Activated T-helper 17 cell treated with anti-CD3 and anti-CD28 coated beads, Interleukin-2, amount 50 U/mL, for 72 hours (primary cell): ENCODE measurements around the gene SPTSSB. TPM values are rescaled to one million over a fixed set of nuclear protein-coding genes. Genes with fewer than 3 reads are reported as not detected.
A peak's percentile ranks its signal among the peaks of the same experiment; 100 is the strongest.

Source experiments
- ATAC-seq: fragments of 150-1000 bp; cut with Tn5 transposase; replicated peaks from 2 replicates; pipeline ENCODE4 v1.10.0; 2021; ENCODE audit warnings: mild to moderate bottlenecking, moderate library complexity
- H3K27ac Mint-ChIP-seq: one replicate; pipeline ENCODE4 v1.8.0; 2022; ENCODE audit warnings: mixed read lengths
- H3K27me3 Mint-ChIP-seq: one replicate; pipeline ENCODE4 v1.8.0; 2022; ENCODE audit warnings: mixed read lengths
- H3K36me3 Mint-ChIP-seq: one replicate; pipeline ENCODE4 v1.8.0; 2022; ENCODE audit warnings: low read depth, mild to moderate bottlenecking, mixed read lengths
- H3K4me1 Mint-ChIP-seq: one replicate; pipeline ENCODE4 v1.8.0; 2022; ENCODE audit warnings: mixed read lengths
- H3K4me3 Mint-ChIP-seq: one replicate; pipeline ENCODE4 v1.8.0; 2022; ENCODE audit warnings: mild to moderate bottlenecking, mixed read lengths
- H3K9me3 Mint-ChIP-seq: one replicate; pipeline ENCODE4 v1.8.0; 2022; ENCODE audit warnings: mixed read lengths
- total RNA-seq, 2 donors: library from RNA; stranded (reverse); gene quantifications; one replicate each; pipeline ENCODE4 v1.2.3, GENCODE V29; 2022

Gene SPTSSB, protein sequence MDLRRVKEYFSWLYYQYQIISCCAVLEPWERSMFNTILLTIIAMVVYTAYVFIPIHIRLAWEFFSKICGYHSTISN
- total RNA-seq = not detected

DNA sequence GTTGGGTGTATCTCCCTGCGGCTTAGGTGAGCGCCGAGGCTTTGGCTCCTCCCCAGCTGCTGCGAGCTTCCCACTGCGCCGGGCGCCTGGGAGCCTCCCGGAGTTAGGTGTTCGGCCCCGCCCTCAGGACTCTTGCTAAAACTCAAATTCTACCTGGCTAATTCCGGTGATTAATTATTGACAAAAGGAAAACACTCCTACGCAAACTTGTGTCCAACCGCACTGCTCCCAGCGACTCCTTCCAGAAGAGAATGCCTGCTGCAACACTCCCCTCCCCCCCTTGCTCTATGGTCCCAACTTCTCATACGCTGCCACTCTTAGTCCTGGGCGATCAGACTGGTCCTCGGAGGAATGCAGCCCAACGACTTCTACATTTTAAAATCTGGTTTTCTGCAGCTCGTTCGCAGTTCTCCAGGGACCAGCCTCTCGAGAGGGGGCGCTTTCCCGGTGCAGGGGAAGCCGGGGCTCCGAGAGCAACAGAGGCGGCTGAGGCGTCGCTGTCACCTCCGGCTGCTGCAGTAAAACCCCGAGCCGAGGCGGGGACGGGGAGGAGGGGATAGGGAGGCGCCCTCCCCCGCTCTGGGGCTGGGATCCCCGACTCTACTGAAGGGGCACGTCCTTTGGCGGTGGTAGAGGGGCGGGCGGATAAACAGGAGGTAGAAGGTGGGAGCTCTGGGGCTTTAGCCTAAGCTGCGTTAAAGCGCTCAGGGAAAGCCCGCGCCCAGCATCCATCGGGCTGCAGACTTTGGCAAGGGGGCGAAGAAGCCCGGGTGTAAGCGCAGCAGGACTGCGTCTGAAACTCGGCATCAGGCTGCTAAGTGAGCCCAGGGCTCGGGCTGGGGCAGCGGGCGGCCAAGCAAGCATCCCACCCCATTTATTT lies at the start of gene SPTSSB:
Gene SPTSSB (minus strand): TSS at position 77 of the 880 bp plus-strand sequence. CDS start 25,194 bp downstream, outside the sequence.
- peak; percentile 78 for ATAC-seq

DNA sequence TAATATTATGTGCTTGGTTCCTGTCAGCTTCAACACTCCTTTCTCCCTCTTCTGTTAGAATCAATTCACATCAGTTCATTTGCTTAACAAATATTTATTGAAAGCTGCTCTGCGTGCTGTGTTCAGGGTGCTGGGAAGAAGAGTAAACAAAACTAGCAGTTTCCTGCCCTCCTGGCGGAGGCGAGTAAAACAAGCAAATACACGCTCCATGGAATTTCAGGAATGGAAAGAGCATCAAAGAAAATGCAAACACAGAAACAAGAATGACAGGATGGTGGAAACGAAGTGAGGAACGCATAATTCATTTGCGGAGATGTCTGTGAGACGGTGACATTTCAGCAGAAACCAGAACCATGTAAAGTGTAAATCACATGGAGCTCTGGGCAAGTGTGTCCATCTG lies 49.4 kb upstream of the SPTSSB start:
- Mint-ChIP-seq H3K9me3 (peaks cover 7% of the 10 kb centered on the region), H3K4me3 (no peak overlapping the region), H3K36me3 (no peaks in the 10 kb centered on the region), H3K27ac (no peak overlapping the region), H3K4me1 (no peaks in the 10 kb centered on the region), H3K27me3 (no peaks in the 10 kb centered on the region)
- no peak for ATAC-seq

More for the DNA sequence above, at the start of gene SPTSSB:
- H3K4me1 Mint-ChIP-seq = no peaks in the 10 kb centered on the region
- peak within 1 kb of the TSS; percentile 70 for H3K4me3 Mint-ChIP-seq
- no peak within 1 kb of the TSS for H3K27ac Mint-ChIP-seq
- H3K9me3 Mint-ChIP-seq = no peaks in the 10 kb centered on the region
- H3K36me3 Mint-ChIP-seq = no peaks in the 10 kb centered on the region
- H3K27me3 Mint-ChIP-seq = peaks cover 22% of the 10 kb centered on the region

DNA sequence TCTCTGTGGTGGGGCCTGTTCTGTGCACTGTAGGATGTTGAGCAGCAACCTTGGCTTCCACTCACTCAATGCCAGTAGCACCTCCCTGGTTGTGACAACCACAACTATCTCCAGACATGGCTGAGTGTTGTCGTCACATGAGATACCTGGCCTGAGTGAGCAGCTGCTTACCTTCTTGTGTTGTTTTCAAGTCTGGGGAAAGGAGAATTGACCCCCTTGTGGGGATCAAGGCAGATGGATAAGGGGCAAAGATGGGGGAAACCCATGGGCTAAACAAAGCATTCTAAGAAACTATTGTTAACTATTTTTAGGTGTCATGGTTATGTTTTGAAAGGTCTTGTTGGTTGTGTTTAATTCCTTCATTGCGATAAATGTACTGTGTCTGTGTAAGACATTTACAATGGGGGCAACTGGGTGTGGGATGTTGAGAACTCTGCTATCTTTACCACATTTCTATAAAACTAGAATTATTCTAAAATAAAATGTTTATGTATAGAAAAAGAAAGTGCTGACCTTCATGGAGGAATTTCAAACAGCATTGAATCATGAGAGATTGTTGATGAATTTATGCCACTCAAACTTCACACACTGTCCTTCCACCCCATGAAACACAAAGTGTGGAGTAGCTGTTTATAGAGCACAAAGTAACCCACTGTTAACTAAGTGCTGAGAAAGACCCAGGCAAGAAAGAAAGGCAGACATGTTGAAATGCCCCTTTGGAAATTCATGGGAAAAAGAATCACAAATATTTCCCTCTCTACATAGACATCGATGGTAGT lies 48.4 kb upstream of the SPTSSB start:
- H3K4me3 Mint-ChIP-seq = no peak overlapping the region
- peaks cover 7% of the 10 kb centered on the region for H3K9me3 Mint-ChIP-seq
- H3K4me1 Mint-ChIP-seq = no peaks in the 10 kb centered on the region
- no peaks in the 10 kb centered on the region for H3K27me3 Mint-ChIP-seq
- no peak overlapping the region for H3K27ac Mint-ChIP-seq
- ATAC-seq = no peak
- H3K36me3 Mint-ChIP-seq = no peaks in the 10 kb centered on the region

DNA sequence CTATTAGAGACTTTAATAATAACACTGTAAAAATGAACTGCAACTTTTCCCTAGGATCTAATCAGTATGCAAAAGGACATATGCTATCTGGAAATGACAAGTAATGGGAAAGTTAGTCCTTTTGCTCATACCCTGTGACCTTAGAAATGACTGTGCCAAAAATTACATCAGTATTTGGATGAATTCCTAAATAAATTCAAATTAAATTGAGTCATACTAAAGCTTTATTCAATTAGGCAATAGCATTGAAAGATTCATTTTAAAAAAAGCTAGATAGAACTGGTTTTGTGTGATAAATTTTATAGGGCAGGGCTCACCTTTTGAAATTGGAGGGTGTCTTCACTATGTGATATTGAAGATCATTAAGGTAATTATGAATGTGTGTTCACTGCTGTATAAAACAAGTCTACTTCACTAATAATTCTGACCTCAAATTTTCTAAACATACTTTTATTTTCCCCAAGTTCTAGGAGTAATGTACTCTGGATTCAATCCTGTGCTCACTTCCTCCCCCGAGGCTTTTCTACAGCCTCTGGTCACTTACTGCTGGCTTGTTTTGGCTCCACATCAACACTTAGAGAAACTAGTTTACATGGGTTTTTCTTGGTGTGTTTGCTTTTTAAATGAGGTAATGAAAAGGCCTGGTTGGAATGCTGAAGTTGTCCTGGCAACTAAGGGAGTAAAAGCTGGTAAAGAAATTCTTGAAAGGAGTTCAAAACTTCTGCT lies 44.4 kb upstream of the SPTSSB start:
- Mint-ChIP-seq H3K27me3 (peaks cover 5% of the 10 kb centered on the region), H3K36me3 (no peaks in the 10 kb centered on the region), H3K9me3 (peaks cover 7% of the 10 kb centered on the region), H3K4me1 (no peaks in the 10 kb centered on the region), H3K4me3 (no peak overlapping the region), H3K27ac (no peak overlapping the region)
- no peak for ATAC-seq

DNA sequence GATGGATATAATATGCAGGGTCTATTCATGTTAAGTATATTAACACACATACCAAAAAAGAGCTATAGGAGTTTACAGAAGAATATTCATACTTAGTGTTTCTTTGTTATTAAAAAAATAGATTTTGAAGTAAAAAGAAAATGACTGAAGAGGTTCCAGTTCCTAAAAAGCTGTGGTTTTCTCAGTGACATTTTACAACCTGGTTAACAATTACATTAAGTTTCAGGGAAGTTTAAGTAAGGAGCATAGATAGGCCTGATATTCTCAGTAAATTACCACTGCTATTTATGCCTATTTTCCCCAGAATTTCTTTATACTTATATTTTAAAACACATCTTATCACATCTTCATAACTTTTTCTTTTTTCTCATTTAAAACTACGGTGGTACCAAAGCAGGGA lies 43.6 kb upstream of the SPTSSB start:
- Mint-ChIP-seq H3K27ac (no peak overlapping the region), H3K27me3 (peaks cover 5% of the 10 kb centered on the region), H3K36me3 (no peaks in the 10 kb centered on the region), H3K4me1 (no peaks in the 10 kb centered on the region), H3K4me3 (no peak overlapping the region), H3K9me3 (peaks cover 7% of the 10 kb centered on the region)
- no peak for ATAC-seq

DNA sequence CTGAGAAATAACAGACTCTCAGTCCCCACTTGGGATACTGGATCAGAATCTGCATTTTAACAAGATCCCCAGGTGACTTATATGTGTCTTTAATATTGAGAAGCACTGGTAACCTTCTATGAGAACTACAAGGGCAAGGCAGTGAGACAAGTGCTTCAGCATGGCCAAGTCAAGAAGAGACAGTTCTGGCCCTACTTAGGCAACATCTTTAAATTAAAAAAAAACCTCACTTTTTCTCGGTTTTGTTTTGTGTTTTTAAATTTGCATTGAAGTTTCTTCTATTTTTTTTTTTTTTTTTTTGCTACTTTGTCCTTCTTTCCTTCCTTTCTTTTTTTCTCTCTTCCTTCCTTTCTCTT lies 42.5 kb upstream of the SPTSSB start:
- no peak for ATAC-seq
- peaks cover 7% of the 10 kb centered on the region for H3K9me3 Mint-ChIP-seq
- H3K27ac Mint-ChIP-seq = no peak overlapping the region
- H3K36me3 Mint-ChIP-seq = no peaks in the 10 kb centered on the region
- H3K27me3 Mint-ChIP-seq = peaks cover 5% of the 10 kb centered on the region
- H3K4me1 Mint-ChIP-seq = no peaks in the 10 kb centered on the region
- no peak overlapping the region for H3K4me3 Mint-ChIP-seq

DNA sequence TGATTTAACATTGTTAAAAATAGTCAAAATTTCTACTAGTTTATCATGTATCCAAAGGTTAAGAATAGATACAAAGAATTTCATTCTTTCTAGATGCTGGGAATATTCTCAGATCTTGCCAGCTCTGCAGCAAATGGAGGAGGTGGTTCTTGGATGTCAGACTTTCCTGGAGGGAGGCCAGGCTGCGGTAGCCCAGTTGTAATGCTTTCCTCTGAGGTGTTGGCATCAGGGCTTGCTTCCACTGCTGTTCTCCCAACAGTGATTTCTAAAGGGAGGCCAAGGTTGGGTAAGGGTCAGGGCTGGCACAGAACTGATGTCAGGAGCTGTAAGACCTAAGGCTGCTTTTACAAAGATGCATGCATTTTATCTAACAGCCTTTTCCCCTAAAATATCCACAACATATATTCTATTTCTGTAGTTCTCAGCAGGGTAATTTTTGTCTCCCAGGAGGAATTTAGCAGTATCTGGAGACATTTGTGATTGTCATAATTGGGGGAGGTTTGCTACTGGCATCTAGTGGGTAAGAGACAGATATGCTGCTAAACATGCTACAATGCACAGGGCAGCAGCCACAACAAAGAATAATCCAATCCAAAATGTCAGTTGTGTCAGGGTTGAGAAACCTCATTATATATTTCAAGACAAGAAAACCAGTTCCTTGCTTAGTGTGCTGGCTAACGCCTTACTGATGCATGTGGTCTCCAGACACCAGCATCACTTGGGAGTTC lies 42.0 kb upstream of the SPTSSB start:
- Mint-ChIP-seq H3K4me3 (no peak overlapping the region), H3K36me3 (no peaks in the 10 kb centered on the region), H3K27ac (no peak overlapping the region), H3K4me1 (no peaks in the 10 kb centered on the region), H3K27me3 (peaks cover 5% of the 10 kb centered on the region), H3K9me3 (peaks cover 7% of the 10 kb centered on the region)
- no peak for ATAC-seq

DNA sequence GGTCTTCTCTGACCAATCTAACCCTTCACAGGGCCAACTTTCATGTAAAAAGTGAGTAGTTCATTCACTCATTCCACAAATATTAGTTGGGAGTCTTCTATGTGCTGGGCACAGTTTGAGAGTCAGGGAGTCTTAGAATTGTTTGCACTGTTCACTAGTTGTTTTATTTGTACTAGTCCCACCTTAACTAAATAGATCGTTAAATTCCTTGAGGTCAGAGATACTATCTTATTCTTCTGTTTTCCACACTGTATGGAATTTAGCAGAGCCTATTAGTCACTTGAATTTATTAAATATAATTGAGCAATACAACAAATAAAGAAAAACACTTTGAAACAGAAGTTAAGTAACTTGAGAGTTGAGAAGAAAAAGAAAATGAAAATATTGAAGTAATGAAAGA lies 40.8 kb upstream of the SPTSSB start:
- Mint-ChIP-seq H3K4me3 (no peak overlapping the region), H3K36me3 (no peaks in the 10 kb centered on the region), H3K9me3 (peaks cover 7% of the 10 kb centered on the region), H3K27me3 (peaks cover 5% of the 10 kb centered on the region), H3K4me1 (no peaks in the 10 kb centered on the region), H3K27ac (no peak overlapping the region)
- ATAC-seq = no peak

DNA sequence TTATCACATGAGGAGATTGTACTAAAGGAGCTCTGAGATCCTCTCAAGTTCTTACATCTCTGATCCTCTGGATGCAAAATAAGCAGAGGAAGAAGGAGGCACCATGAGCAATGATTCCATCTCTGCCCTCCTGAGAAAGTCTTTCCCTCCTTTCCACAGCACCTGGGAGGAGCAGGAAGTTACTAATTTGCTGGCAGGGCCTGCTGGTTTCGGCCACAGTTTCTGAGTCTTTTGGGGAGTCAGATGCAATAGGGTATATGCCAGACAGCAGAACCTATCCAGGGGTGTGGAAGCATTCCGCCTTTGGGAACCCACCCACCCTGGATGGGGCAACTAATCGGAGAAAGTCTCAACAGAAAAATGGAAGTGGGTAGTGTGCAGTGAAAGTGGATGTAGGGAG lies 38.5 kb upstream of the SPTSSB start:
- H3K27me3 Mint-ChIP-seq = peaks cover 5% of the 10 kb centered on the region
- H3K4me3 Mint-ChIP-seq = no peak overlapping the region
- H3K27ac Mint-ChIP-seq = no peak overlapping the region
- no peak for ATAC-seq
- no peaks in the 10 kb centered on the region for H3K9me3 Mint-ChIP-seq
- no peaks in the 10 kb centered on the region for H3K36me3 Mint-ChIP-seq
- peaks cover 14% of the 10 kb centered on the region for H3K4me1 Mint-ChIP-seq

DNA sequence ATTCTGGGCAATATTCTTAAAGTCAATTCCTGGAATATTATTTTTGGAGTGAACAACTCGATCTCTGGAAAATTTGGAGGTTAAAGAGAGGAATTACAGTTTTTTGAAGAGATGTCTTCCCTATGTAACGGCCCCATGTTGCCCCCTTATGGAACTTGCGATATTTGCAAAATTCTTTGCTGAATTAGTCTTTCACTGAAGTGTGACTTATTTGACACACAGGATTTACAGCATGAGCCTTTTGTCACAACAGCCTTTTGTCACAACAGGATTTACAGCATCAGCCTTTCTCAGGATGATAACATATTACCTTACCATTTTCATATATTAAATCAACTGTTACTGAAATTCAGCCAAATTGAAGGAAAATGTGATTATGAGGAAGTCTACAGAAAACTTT lies 37.8 kb upstream of the SPTSSB start:
- Mint-ChIP-seq H3K27me3 (peaks cover 5% of the 10 kb centered on the region), H3K9me3 (no peaks in the 10 kb centered on the region), H3K36me3 (no peaks in the 10 kb centered on the region), H3K4me3 (no peak overlapping the region), H3K4me1 (peaks cover 14% of the 10 kb centered on the region), H3K27ac (no peak overlapping the region)
- ATAC-seq = no peak

DNA sequence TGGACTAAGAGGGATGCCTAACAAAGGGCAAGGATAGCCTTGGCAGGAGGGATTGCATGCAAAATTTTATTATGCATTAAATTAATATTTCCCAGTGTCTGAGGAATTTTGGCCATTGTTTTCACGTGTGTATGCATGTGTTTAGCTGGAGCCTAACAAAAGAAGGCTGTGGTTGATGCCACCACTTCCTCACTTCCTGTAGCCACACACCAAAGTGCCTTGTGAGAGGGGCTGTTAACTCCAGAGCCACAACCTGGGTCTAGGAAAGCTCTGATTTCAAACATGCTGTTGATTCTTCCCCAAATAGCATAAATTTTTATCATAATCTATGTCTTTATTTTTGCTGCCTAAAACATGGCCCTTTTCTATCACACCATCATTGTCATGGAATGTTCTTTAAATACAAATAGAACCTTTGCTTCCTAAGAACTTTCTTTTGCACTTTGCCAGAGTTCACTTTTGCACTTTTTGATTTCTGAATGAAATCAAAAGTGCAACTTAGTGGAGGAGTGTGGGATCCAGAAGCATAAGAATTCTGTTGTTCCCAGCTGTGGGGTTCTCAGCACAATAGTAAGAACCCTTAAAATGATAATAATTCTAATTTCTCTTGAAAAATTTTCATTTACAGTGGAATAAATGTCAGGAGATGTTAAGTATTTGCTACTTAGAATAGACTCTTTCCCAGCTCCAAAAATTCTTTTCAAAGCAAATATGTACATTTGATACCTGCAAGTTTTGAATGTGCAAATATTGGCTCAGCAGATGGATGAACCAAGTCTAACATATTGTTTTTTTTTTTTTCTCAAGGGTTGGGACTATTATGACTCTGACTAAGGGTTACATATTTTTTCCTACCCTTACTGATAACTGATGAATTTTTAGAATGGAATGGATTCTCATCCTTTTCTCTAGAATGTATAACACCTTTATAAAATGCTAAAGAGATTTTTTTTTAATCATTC lies 35.6 kb upstream of the SPTSSB start:
- Mint-ChIP-seq H3K4me3 (no peak overlapping the region), H3K27me3 (peaks cover 5% of the 10 kb centered on the region), H3K27ac (no peak overlapping the region), H3K4me1 (peaks cover 14% of the 10 kb centered on the region), H3K9me3 (no peaks in the 10 kb centered on the region), H3K36me3 (no peaks in the 10 kb centered on the region)
- ATAC-seq = no peak

DNA sequence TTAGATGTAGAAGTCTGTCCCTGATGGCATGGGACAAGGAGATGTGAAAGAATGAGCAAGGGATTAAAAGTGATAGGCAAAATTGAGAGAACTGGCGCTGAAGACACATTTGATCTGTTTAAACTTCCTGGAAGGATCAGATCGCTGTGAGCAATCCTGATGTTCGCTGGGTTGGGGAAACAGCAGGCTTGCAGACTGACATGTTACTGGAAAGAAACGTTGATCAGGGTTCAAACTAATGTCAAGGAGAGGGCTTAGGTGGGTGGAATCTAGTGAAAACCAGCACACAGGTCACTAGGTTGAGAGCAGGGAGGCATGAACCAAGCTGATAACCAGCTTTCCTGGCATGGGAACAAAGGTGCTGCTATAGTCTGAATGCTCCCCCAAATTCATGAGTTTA lies 34.5 kb upstream of the SPTSSB start:
- Mint-ChIP-seq H3K4me1 (peaks cover 14% of the 10 kb centered on the region), H3K27ac (no peak overlapping the region), H3K9me3 (no peaks in the 10 kb centered on the region), H3K4me3 (no peak overlapping the region), H3K27me3 (no peaks in the 10 kb centered on the region), H3K36me3 (no peaks in the 10 kb centered on the region)
- ATAC-seq = no peak

DNA sequence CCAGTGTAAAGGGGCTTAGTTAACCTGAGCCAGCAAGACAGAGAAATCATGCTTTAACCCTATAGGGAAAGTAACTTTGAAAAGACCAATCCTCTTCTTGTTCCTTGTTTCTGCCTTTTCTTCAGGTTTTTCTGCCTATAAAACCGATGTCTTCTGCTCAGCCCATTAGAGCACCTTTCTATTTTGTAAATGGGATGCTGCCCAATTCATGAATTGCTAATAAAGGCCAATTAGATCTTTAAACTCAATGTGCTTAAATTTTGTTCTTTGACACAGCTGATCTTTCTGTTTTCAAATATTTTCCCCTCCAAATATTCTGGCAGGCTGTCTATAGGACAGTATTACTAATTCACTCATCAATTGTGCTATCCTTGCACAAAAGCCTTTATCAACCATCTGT lies 33.8 kb upstream of the SPTSSB start:
- Mint-ChIP-seq H3K36me3 (no peaks in the 10 kb centered on the region), H3K4me3 (no peak overlapping the region), H3K4me1 (peaks cover 14% of the 10 kb centered on the region)

More for the DNA sequence above, 33.8 kb upstream of the SPTSSB start:
- Mint-ChIP-seq H3K27ac (no peak overlapping the region), H3K27me3 (no peaks in the 10 kb centered on the region), H3K9me3 (no peaks in the 10 kb centered on the region)
- ATAC-seq = no peak
